CD14-positive monocyte (primary cell): ENCODE results near the gene LYRM4. TPM values are rescaled to one million over a fixed set of nuclear protein-coding genes. Genes with fewer than 3 reads are reported as not detected.

Experiments
- DNase-seq, 3 donors: peaks; one replicate each; pipeline ENCODE4 v3.0.0-alpha.2; 2011 to 2022
- H2AFZ ChIP-seq: 2 replicates; pipeline ENCODE4 v1.6.0; 2012; ENCODE audit warnings: mild to moderate bottlenecking, low read depth, low read length, inconsistent platforms; ENCODE audit not compliant: insufficient read depth, poor library complexity, severe bottlenecking
- H3K27ac ChIP-seq, 2 donors: 1 replicate in 1 of 2; 2 replicates in 1 of 2; pipeline ENCODE4 v1.5.1; 2012 to 2013; ENCODE audit warnings: low read length in 2 of 2, control low read depth in 1 of 2, inconsistent platforms in 1 of 2, low read depth in 1 of 2, mild to moderate bottlenecking in 1 of 2
- H3K27me3 ChIP-seq, 2 donors: one replicate each; pipeline versions ENCODE4 v1.6.0 to v1.6.1; 2011 to 2013; ENCODE audit warnings: low read length in 2 of 2; ENCODE audit not compliant: control insufficient read depth in 2 of 2, insufficient read depth in 2 of 2
- H3K36me3 ChIP-seq, 2 donors: replicated peaks in 1 of 2; 1 replicate in 1 of 2; 2 replicates in 1 of 2; pipeline versions ENCODE4 v1.5.1 to v1.6.1; 2012 to 2013; ENCODE audit warnings: low read length in 2 of 2, control low read depth in 1 of 2, inconsistent platforms in 1 of 2, mild to moderate bottlenecking in 1 of 2; ENCODE audit not compliant: insufficient read depth in 2 of 2, control insufficient read depth in 1 of 2
- H3K4me1 ChIP-seq, 2 donors: 1 replicate in 1 of 2; 2 replicates in 1 of 2; pipeline versions ENCODE4 v1.5.1 to v1.6.1; 2012 to 2013; ENCODE audit warnings: low read length in 2 of 2, control low read depth in 1 of 2, inconsistent platforms in 1 of 2, mild to moderate bottlenecking in 1 of 2, moderate library complexity in 1 of 2; ENCODE audit not compliant: insufficient read depth in 2 of 2, control insufficient read depth in 1 of 2
- H3K4me2 ChIP-seq: replicated peaks from 2 replicates; pipeline ENCODE3; 2012; ENCODE audit warnings: low read length, moderate library complexity, mild to moderate bottlenecking; ENCODE audit not compliant: poor library complexity, severe bottlenecking; ENCODE audit errors: extremely low read depth
- H3K4me3 ChIP-seq, 3 experiments: fragments of 200-600 bp in 1 of 3; sonication (generic) in 1 of 3; replicated peaks in 1 of 3; 1 replicate in 2 of 3; 2 replicates in 1 of 3; pipeline ENCODE4 v1.5.1; 2011 to 2013; ENCODE audit warnings: low read length in 3 of 3, mild to moderate bottlenecking in 3 of 3, control low read depth in 2 of 3, low read depth in 2 of 3, inconsistent platforms in 1 of 3, moderate library complexity in 1 of 3
- H3K79me2 ChIP-seq: 2 replicates; pipeline ENCODE4 v1.6.0; 2012; ENCODE audit warnings: mild to moderate bottlenecking, control low read depth, inconsistent platforms, low read length, moderate library complexity; ENCODE audit not compliant: insufficient read depth
- H3K9ac ChIP-seq: 2 replicates; pipeline ENCODE4 v1.6.0; 2017; ENCODE audit warnings: low read length, mild to moderate bottlenecking; ENCODE audit not compliant: insufficient read depth, poor library complexity, severe bottlenecking
- H3K9me3 ChIP-seq, 2 donors: replicated peaks in 1 of 2; 1 replicate in 1 of 2; 2 replicates in 1 of 2; pipeline versions ENCODE4 v1.5.1 to v1.6.1; 2012 to 2013; ENCODE audit warnings: low read length in 2 of 2, control low read depth in 1 of 2; ENCODE audit not compliant: control insufficient read depth in 1 of 2, insufficient read depth in 1 of 2
- H4K20me1 ChIP-seq: 2 replicates; pipeline ENCODE4 v1.6.0; 2012; ENCODE audit warnings: mild to moderate bottlenecking, low read length, control low read depth, moderate library complexity; ENCODE audit not compliant: insufficient read depth
- H3K27ac Mint-ChIP-seq, 7 donors: one replicate each; pipeline ENCODE4 v1.8.0; 2020; ENCODE audit warnings: mild to moderate bottlenecking in 7 of 7, mixed read lengths in 7 of 7, moderate library complexity in 6 of 7, inconsistent platforms in 2 of 7
- H3K27me3 Mint-ChIP-seq, 3 donors: one replicate each; pipeline ENCODE4 v1.8.0; 2021 to 2022; ENCODE audit warnings: low read depth in 3 of 3, mild to moderate bottlenecking in 3 of 3, mixed read lengths in 3 of 3, moderate library complexity in 3 of 3, inconsistent platforms in 1 of 3
- H3K36me3 Mint-ChIP-seq, 2 donors: one replicate each; pipeline ENCODE4 v1.8.0; 2020; ENCODE audit warnings: mixed read lengths in 2 of 2, inconsistent platforms in 1 of 2, mild to moderate bottlenecking in 1 of 2
- H3K4me1 Mint-ChIP-seq: one replicate; pipeline ENCODE4 v1.8.0; 2020; ENCODE audit warnings: mild to moderate bottlenecking, mixed read lengths
- H3K4me3 Mint-ChIP-seq, 2 donors: one replicate each; pipeline ENCODE4 v1.8.0; 2020; ENCODE audit warnings: mild to moderate bottlenecking in 2 of 2, mixed read lengths in 2 of 2, moderate library complexity in 1 of 2
- H3K9me3 Mint-ChIP-seq, 7 donors: one replicate each; pipeline ENCODE4 v1.8.0; 2020 to 2022; ENCODE audit warnings: mixed read lengths in 7 of 7, mild to moderate bottlenecking in 6 of 7, moderate library complexity in 6 of 7, inconsistent platforms in 2 of 7
- CTCF ChIP-seq: fragments of 200-600 bp; IDR thresholded peaks from one replicate; pipeline ENCODE4 v1.8.0; 2022; ENCODE audit warnings: antibody characterized with exemption, mild to moderate bottlenecking
- WGBS: methylation state at CpG from one replicate; pipeline ENCODE4 v1.1.5; 2013; ENCODE audit warnings: missing lambda C conversion rate; ENCODE audit not compliant: insufficient coverage; 5-methylcytosine and 5-hydroxymethylcytosine counted together
- intact Hi-C, 2 donors: fragments of 100-400 bp; cut with micrococcal nuclease; formaldehyde crosslinking; loops; one replicate each; pipeline versions ENCODE4 v1.15.0 to v1.15.1; 2023
- polyA plus RNA-seq, 3 donors: library from polyadenylated mRNA; depleted of rRNA in 1 of 3; unstranded in 2 of 3; stranded (reverse) in 1 of 3; fragments of 300-500 nt in 2 of 3; fragments of >200 nt in 1 of 3; fragmentation: Illumina TruSeq in 2 of 3; gene quantifications; 1 replicate in 2 of 3; 2 replicates in 1 of 3; pipeline ENCODE4 v1.2.3, GENCODE V29; 2012 to 2021

LYRM4 gene
- polyA plus RNA-seq, 3 donors, result 13.7 to 19.6 (median 18.1) TPM

GRCh38 chr6:5274231-5274630, 13.5 kb upstream of the LYRM4 start:
- Mint-ChIP-seq H3K36me3 (peaks cover 5 to 8% of the 10 kb centered on the region in 2 donors), H3K27me3 (no peaks in the 10 kb centered on the region), H3K9me3 (peaks cover 0 to 2% (median 0%) of the 10 kb centered on the region in 7 donors), H3K4me1 (peaks cover 8% of the 10 kb centered on the region), H3K4me3 (no peak overlapping the region), H3K27ac (no peak overlapping the region)
- intact Hi-C loops, result no loop called here
- Histone ChIP-seq H3K4me1 (no peaks in the 10 kb centered on the region), H3K27ac (no peak overlapping the region), H3K27me3 (no peaks in the 10 kb centered on the region), H3K9ac (no peak overlapping the region), H3K36me3 (no peaks in the 10 kb centered on the region), H3K4me2 (no peak overlapping the region), H3K79me2 (peaks cover 13% of the 10 kb centered on the region), H4K20me1 (no peaks in the 10 kb centered on the region), H2AFZ (no peak overlapping the region), H3K4me3 (no peak overlapping the region), H3K9me3 (no peaks in the 10 kb centered on the region)
- WGBS, result 100% methylated on average over 1 of the region's 3 CpGs
- TF ChIP-seq CTCF, result no peak
- no peak for DNase-seq

- Histone ChIP-seq H3K4me3 (no peak overlapping the region), H3K36me3 (no peaks in the 10 kb centered on the region), H3K4me1 (no peaks in the 10 kb centered on the region), H3K27me3 (no peaks in the 10 kb centered on the region), H3K79me2 (peaks cover 9% of the 10 kb centered on the region), H3K9ac (no peak overlapping the region), H3K4me2 (no peak overlapping the region), H3K9me3 (no peaks in the 10 kb centered on the region), H3K27ac (no peak overlapping the region), H4K20me1 (no peaks in the 10 kb centered on the region), H2AFZ (no peak overlapping the region)
- WGBS, result no CpG with 5 or more reads among the region's 6 CpGs
- Mint-ChIP-seq H3K27me3 (no peaks in the 10 kb centered on the region), H3K9me3 (peaks cover 0 to 2% (median 0%) of the 10 kb centered on the region in 7 donors), H3K36me3 (peaks cover 4 to 14% of the 10 kb centered on the region in 2 donors), H3K4me3 (no peak overlapping the region), H3K4me1 (peaks cover 3% of the 10 kb centered on the region), H3K27ac (no peak overlapping the region)
- no peak for DNase-seq
- intact Hi-C loops, result no loop called here
- no peak for TF ChIP-seq CTCF
These were observed 11.2 kb upstream of the LYRM4 start for GRCh38 chr6:5271926-5272325.
